K562 (cell line): ENCODE data around the gene PTPRG.

Source experiments
- CTCF ChIP-seq, 3 experiments: IDR thresholded peaks in 2 of 3; conservative IDR thresholded peaks in 1 of 3; 2 replicates each; pipeline ENCODE4 v1.5.1; 2011 to 2012; ENCODE audit warnings: low read length in 3 of 3, mild to moderate bottlenecking in 3 of 3, control low read depth in 2 of 3, improper control_type of control experiment in 1 of 3, inconsistent platforms in 1 of 3, low read depth in 1 of 3, mixed read lengths in 1 of 3, moderate library complexity in 1 of 3; ENCODE audit not compliant: insufficient read depth in 2 of 3
- JUND ChIP-seq, 2 experiments: IDR thresholded peaks; 2 replicates in 1 of 2; 3 replicates in 1 of 2; pipeline ENCODE4 v1.6.1; 2011; ENCODE audit warnings: borderline replicate concordance in 2 of 2, low read depth in 2 of 2, low read length in 2 of 2, improper control_type of control experiment in 1 of 2, missing biosample characterization in 1 of 2, missing genetic modification characterization in 1 of 2, missing genetic modification reagents in 1 of 2
- RAD21 ChIP-seq, 2 experiments: fragments of 250-450 bp in 1 of 2; fragments of 450-650 bp in 1 of 2; sonication (Bioruptor Pico) in 1 of 2; formaldehyde crosslinking in 1 of 2; IDR thresholded peaks in 1 of 2; conservative IDR thresholded peaks in 1 of 2; 2 replicates each; pipeline versions ENCODE4 v1.4.0 to v1.8.0; 2020 to 2022; ENCODE audit warnings: mild to moderate bottlenecking in 2 of 2, moderate library complexity in 1 of 2
- ZBTB34 ChIP-seq: fragments of 250-450 bp; sonication (Bioruptor Pico); IDR thresholded peaks from 2 replicates; pipeline ENCODE4 v1.8.0; 2021; ENCODE audit warnings: mild to moderate bottlenecking, moderate library complexity
- ZNF232 ChIP-seq: sonication (generic); formaldehyde crosslinking; IDR thresholded peaks from 2 replicates; pipeline ENCODE4 v1.8.0; 2022; ENCODE audit warnings: mild to moderate bottlenecking, missing genetic modification reagents

DNA sequence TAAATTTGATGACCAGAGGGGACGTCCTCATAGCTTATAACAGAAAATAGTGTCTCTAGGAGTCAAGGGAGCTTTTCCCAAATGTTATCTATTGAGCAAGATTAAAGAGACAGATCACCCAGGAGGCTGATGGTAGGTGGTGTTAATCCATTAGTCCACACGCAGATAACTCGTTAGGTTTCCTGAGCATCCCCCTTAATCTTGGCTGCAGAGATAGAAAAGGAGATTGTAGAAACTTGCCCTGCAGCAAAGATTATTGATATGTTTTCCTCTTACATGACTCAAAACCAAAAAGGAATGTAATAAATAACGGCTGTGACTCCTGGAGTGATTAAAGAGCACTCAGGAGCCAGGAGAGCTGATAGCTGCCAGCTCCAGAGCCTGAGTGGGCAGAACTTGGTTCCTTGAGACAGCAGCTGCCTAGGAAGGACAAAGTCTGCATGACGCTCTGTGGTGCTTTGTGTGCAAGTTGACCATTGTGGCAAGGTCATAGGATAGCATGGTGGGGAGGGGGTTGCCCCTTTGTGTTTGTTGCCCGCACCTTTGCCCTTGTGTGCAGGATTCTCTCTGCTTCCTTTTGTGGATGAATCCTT, 234.8 kb downstream of the PTPRG start:
- TF ChIP-seq CTCF (IDR thresholded peaks at IDR 0.05 in 2 of 3, conservative IDR thresholded peaks at IDR 0.05 in 1 of 3; ENCODE audit: insufficient read depth in 2 of 3, low read depth in 1 of 3, low read length in 3 of 3) (no peak), ZNF232 (CRISPR knock-in tag) (no peak), JUND (IDR thresholded peaks at IDR 0.05; ENCODE audit: borderline replicate concordance, low read depth, low read length) (no peak), JUND (tag; IDR thresholded peaks at IDR 0.05; ENCODE audit: borderline replicate concordance, low read depth, low read length) (no peak), RAD21 (CRISPR knock-in tag; conservative IDR thresholded peaks at IDR 0.05 in 1 of 2, IDR thresholded peaks at IDR 0.05 in 1 of 2) (no peak), ZBTB34 (CRISPR knock-in tag) (no peak)
